Adrenal gland (tissue), 12 donors: Measurements from ENCODE around the gene C1QTNF2. TPM values are rescaled to one million over a fixed set of nuclear protein-coding genes. Genes with fewer than 3 reads are reported as not detected.

ENCODE experiments used
- DNase-seq, 7 donors: peaks; one replicate each; pipeline ENCODE4 v3.0.0-alpha.2; 2019 to 2020
- H3K27ac ChIP-seq, 5 donors: fragments of 200-600 bp; sonication (generic) in 4 of 5; 1 replicate in 3 of 5; 2 replicates in 2 of 5; pipeline versions ENCODE4 v1.5.1 to v1.8.0; 2016 to 2020; ENCODE audit warnings: mild to moderate bottlenecking in 1 of 5
- H3K27me3 ChIP-seq: fragments of 200-600 bp; 2 replicates; pipeline ENCODE4 v1.8.0; 2021
- H3K36me3 ChIP-seq, 2 donors: fragments of 200-600 bp; replicated peaks in 1 of 2; 1 replicate in 1 of 2; 2 replicates in 1 of 2; pipeline versions ENCODE4 v1.5.1 to v1.8.0; 2018 to 2022
- H3K4me1 ChIP-seq, 2 donors: fragments of 200-600 bp; replicated peaks in 1 of 2; 1 replicate in 1 of 2; 2 replicates in 1 of 2; pipeline versions ENCODE4 v1.5.1 to v1.8.0; 2018 to 2021
- H3K4me3 ChIP-seq, 4 donors: fragments of 200-600 bp; sonication (generic) in 3 of 4; one replicate each; pipeline ENCODE4 v1.5.1; 2016 to 2018
- H3K9me3 ChIP-seq, 3 donors: fragments of 200-600 bp; sonication (generic) in 1 of 3; replicated peaks in 1 of 3; 1 replicate in 2 of 3; 2 replicates in 1 of 3; pipeline versions ENCODE4 v1.5.1 to v1.8.0; 2016 to 2021
- CTCF ChIP-seq, 6 experiments: fragments of 450-650 bp in 4 of 6; fragments of 200-600 bp in 2 of 6; sonication (generic) in 1 of 6; IDR thresholded peaks; 1 replicate in 5 of 6; 2 replicates in 1 of 6; pipeline versions ENCODE4 v1.5.1 to v1.8.0; 2016 to 2021; ENCODE audit warnings: antibody characterized with exemption in 6 of 6, mild to moderate bottlenecking in 2 of 6, moderate library complexity in 1 of 6
- POLR2A ChIP-seq, 2 donors: fragments of 450-650 bp; IDR thresholded peaks; one replicate each; pipeline ENCODE4 v1.6.1; 2017; ENCODE audit warnings: antibody characterized with exemption in 2 of 2, mild to moderate bottlenecking in 2 of 2, moderate library complexity in 1 of 2
- WGBS, 4 donors: extraction: QIAGEN DNeasy Blood & Tissue Kit in 2 of 4; methylation state at CpG; one replicate each; pipeline versions ENCODE4 v1.1.5 to v1.1.7; 2013 to 2017; 5-methylcytosine and 5-hydroxymethylcytosine counted together
- intact Hi-C, 2 donors: fragments of 100-400 bp; cut with DNase I; formaldehyde crosslinking; loops; one replicate each; pipeline versions ENCODE4 v1.14.1 to v1.15.0; 2022 to 2023
- polyA plus RNA-seq, 3 donors: library from polyadenylated mRNA; stranded (reverse); fragments of 200-250 nt in 2 of 3; fragments of 350-450 nt in 1 of 3; fragmentation: Illumina TruSeq in 1 of 3; extraction: RNeasy Lipid Tissue Mini Kit (QIAGEN cat#74804) in 1 of 3; gene quantifications; one replicate each; pipeline ENCODE4 v1.2.3, GENCODE V29; 2013 to 2014
- total RNA-seq, 9 donors: library from RNA; depleted of rRNA in 4 of 9; stranded (reverse); fragments of >200 nt in 4 of 9; fragments of 120-200 nt in 1 of 9; fragmentation: NEBNext Ultra II Directional in 1 of 9; extraction: Animal tissue kit (Norgen Biotek cat#: 25700) in 1 of 9; gene quantifications; one replicate each; pipeline versions ENCODE4 v1.1.0 to v1.2.4, GENCODE V29; 2013 to 2023
- donor health status: healthy with polysubstance abuse.
- donor health status: Bipolar disorder and iron deficiency.
- donor health status: DM: yes; HTN: yes; CAD: no.
- donor health status: DM: no; HTN: no; CAD: no.
- donor health status: DM: no; HTN: no; CAD: no.
- donor health status: DM: yes; HTN: yes; CAD: no.

The C1QTNF2 gene
- total and polyA plus RNA-seq, 12 donors: 0.11 to 2.1 (median 0.53) TPM; not detected in 1

GRCh38 chr5:160325716-160326115, 44.7 kb downstream of the C1QTNF2 start:
- WGBS, 4 donors: 86 to 100% (median 92%) methylated on average over 2 of the region's 2 CpGs
- H3K27ac ChIP-seq: no peak overlapping the region
- no peak for DNase-seq
- no peaks in the 10 kb centered on the region for H3K4me1 ChIP-seq
- no peak overlapping the region for H3K4me3 ChIP-seq
- no peaks in the 10 kb centered on the region for H3K9me3 ChIP-seq
- TF ChIP-seq POLR2A (IDR thresholded peaks at IDR 0.05) (no peak), CTCF (IDR thresholded peaks at IDR 0.05) (no peak)
- H3K27me3 ChIP-seq: no peaks in the 10 kb centered on the region
- no peaks in the 10 kb centered on the region for H3K36me3 ChIP-seq
- intact Hi-C loops: no loop called here

GRCh38 chr5:160324886-160325285, 45.5 kb downstream of the C1QTNF2 start:
- Histone ChIP-seq H3K4me1 (no peaks in the 10 kb centered on the region), H3K27ac (no peak overlapping the region), H3K27me3 (no peaks in the 10 kb centered on the region), H3K4me3 (no peak overlapping the region), H3K9me3 (no peaks in the 10 kb centered on the region), H3K36me3 (no peaks in the 10 kb centered on the region)
- 60 to 82% (median 79%) methylated on average over 2 of the region's 2 CpGs for WGBS, 4 donors
- DNase-seq: no peak
- intact Hi-C loops: no loop called here
- TF ChIP-seq CTCF (IDR thresholded peaks at IDR 0.05): no peak
- no peak for TF ChIP-seq POLR2A (IDR thresholded peaks at IDR 0.05)

- Histone ChIP-seq H3K9me3 (no peaks in the 10 kb centered on the region), H3K4me1 (peaks cover 0 to under 1% of the 10 kb centered on the region in 2 donors), H3K27me3 (no peaks in the 10 kb centered on the region), H3K4me3 (no peak overlapping the region), H3K36me3 (no peaks in the 10 kb centered on the region), H3K27ac (no peak overlapping the region)
- 86 to 91% (median 89%) methylated on average over 4 of the region's 4 CpGs for WGBS, 4 donors
- no peak for DNase-seq
- intact Hi-C loops: no loop called here
- TF ChIP-seq CTCF (IDR thresholded peaks at IDR 0.05) (no peak), POLR2A (IDR thresholded peaks at IDR 0.05) (no peak)
Measured at GRCh38 chr5:160318409-160318808, 52.0 kb downstream of the C1QTNF2 start.

- Histone ChIP-seq H3K4me1 (peaks cover 0 to 6% of the 10 kb centered on the region in 2 donors), H3K4me3 (no peak overlapping the region), H3K9me3 (no peaks in the 10 kb centered on the region), H3K27me3 (no peaks in the 10 kb centered on the region), H3K27ac (no peak overlapping the region), H3K36me3 (no peaks in the 10 kb centered on the region)
- WGBS, 4 donors: 74 to 83% (median 76%) methylated on average over 5 of the region's 5 CpGs
- DNase-seq: no peak
- TF ChIP-seq CTCF (IDR thresholded peaks at IDR 0.05): no peak
- no peak for TF ChIP-seq POLR2A (IDR thresholded peaks at IDR 0.05)
- intact Hi-C loops: no loop called here
Measured at GRCh38 chr5:160317434-160317833, 53.0 kb downstream of the C1QTNF2 start.
